Testis (tissue), 3 donors: ENCODE measurements around the gene ORC6. TPM values are rescaled to one million over a fixed set of nuclear protein-coding genes. Genes with fewer than 3 reads are reported as not detected.
"Not testable (repeated sequence)": the region's sequence is repeated elsewhere in the genome, so short reads cannot be mapped to it uniquely, and the experiment has no call there.

Source experiments
- DNase-seq: peaks from one replicate; pipeline ENCODE4 v3.0.0-alpha.2; 2019
- H3K27ac ChIP-seq, 2 donors: fragments of 200-600 bp; sonication (generic); one replicate each; pipeline ENCODE4 v1.5.1; 2019
- H3K27me3 ChIP-seq: fragments of 200-600 bp; sonication (generic); one replicate; pipeline ENCODE4 v1.5.1; 2019
- H3K36me3 ChIP-seq: fragments of 200-600 bp; sonication (generic); one replicate; pipeline ENCODE4 v1.5.1; 2017; ENCODE audit warnings: low read depth; ENCODE audit errors: missing control alignments
- H3K4me1 ChIP-seq: fragments of 200-600 bp; sonication (generic); one replicate; pipeline ENCODE4 v1.5.1; 2019
- H3K4me3 ChIP-seq, 2 donors: fragments of 200-600 bp; sonication (generic); one replicate each; pipeline ENCODE4 v1.5.1; 2017 to 2019
- H3K9me3 ChIP-seq: fragments of 200-600 bp; sonication (generic); one replicate; pipeline ENCODE4 v1.5.1; 2017
- POLR2A ChIP-seq: fragments of 450-650 bp; IDR thresholded peaks from one replicate; pipeline ENCODE4 v1.6.1; 2017; ENCODE audit warnings: antibody characterized with exemption, mild to moderate bottlenecking, moderate library complexity
- WGBS, 2 donors: methylation state at CpG; one replicate each; pipeline ENCODE4 v1.1.5; 2018; 5-methylcytosine and 5-hydroxymethylcytosine counted together
- intact Hi-C: fragments of 100-400 bp; cut with DNase I; formaldehyde crosslinking; loops from one replicate; pipeline ENCODE4 v1.15.1; 2023; ENCODE audit warnings: low total_unique reads
- polyA plus RNA-seq: library from polyadenylated mRNA; stranded (reverse); fragments of 350-450 nt; fragmentation: Illumina TruSeq; extraction: RNeasy Lipid Tissue Mini Kit (QIAGEN cat#74804); gene quantifications from one replicate; pipeline ENCODE4 v1.2.3, GENCODE V29; 2014; ENCODE audit warnings: low read depth, low replicate concordance; ENCODE audit not compliant: insufficient read depth
- total RNA-seq, 2 donors: library from RNA; depleted of rRNA; stranded (reverse); fragments of >200 nt; gene quantifications; one replicate each; pipeline ENCODE4 v1.2.3, GENCODE V29; 2016
- TF ChIP-seq, protein P1 (sequence below), 3 experiments: fragments of 450-650 bp in 2 of 3; fragments of 200-600 bp in 1 of 3; sonication (generic) in 1 of 3; IDR thresholded peaks; one replicate each; pipeline ENCODE4 v1.5.1; 2016 to 2019; ENCODE audit warnings: antibody characterized with exemption in 3 of 3, mild to moderate bottlenecking in 2 of 3, moderate library complexity in 1 of 3

The ORC6 gene
- total and polyA plus RNA-seq, 3 donors from 2014 or later, result 28.2 to 44.4 (median 30.7) TPM

DNA sequence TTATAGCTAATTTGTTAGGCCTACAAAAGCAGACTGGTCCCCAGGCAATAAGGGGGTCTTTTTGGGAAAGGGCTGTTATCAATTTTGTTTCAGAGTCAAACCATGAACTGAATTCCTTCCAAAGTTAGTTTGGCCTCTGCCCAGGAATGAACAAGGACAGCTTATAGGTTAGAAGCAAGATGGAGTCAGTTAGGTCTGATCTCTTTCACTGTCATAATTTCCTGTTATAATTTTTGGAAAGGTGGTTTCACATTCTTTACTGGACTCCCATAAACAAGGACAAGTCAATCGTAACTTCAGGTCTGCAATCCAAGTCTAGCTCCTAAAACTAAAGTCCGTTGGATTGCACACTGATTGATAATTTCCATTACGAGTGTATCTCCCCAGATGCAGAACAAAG, 38.2 kb upstream of the ORC6 start:
- no peaks in the 10 kb centered on the region for H3K36me3 ChIP-seq
- H3K9me3 ChIP-seq, result no peaks in the 10 kb centered on the region
- no peak overlapping the region for H3K27ac ChIP-seq
- no peaks in the 10 kb centered on the region for H3K4me1 ChIP-seq
- intact Hi-C loops, result no loop called here
- H3K4me3 ChIP-seq, result no peak overlapping the region
- no peak for DNase-seq
- no peak for TF ChIP-seq POLR2A
- TF ChIP-seq, protein P1, sequence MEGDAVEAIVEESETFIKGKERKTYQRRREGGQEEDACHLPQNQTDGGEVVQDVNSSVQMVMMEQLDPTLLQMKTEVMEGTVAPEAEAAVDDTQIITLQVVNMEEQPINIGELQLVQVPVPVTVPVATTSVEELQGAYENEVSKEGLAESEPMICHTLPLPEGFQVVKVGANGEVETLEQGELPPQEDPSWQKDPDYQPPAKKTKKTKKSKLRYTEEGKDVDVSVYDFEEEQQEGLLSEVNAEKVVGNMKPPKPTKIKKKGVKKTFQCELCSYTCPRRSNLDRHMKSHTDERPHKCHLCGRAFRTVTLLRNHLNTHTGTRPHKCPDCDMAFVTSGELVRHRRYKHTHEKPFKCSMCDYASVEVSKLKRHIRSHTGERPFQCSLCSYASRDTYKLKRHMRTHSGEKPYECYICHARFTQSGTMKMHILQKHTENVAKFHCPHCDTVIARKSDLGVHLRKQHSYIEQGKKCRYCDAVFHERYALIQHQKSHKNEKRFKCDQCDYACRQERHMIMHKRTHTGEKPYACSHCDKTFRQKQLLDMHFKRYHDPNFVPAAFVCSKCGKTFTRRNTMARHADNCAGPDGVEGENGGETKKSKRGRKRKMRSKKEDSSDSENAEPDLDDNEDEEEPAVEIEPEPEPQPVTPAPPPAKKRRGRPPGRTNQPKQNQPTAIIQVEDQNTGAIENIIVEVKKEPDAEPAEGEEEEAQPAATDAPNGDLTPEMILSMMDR (IDR thresholded peaks at IDR 0.05), result no peak
- 92 to 96% methylated on average over 3 of the region's 3 CpGs for WGBS, 2 donors
- no peaks in the 10 kb centered on the region for H3K27me3 ChIP-seq

DNA sequence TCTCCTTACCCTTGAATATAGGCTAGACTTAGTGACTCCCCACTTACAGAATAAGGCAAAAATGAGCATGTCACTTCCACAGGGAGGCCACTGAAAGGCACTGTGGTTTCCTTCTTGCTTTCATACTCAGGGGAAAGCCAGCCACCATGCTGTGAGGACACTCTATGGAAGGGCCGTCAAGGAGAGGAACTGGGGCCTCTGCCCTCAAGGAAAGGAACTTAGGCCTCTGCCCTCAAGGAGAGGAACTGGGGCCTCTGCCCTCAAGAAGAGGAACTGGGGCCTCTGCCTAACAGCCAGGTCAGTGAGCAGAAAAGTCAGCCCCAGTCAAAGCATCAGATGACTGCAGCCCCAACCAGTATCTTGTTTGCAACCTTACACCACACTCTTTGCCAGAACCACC, 30.5 kb upstream of the ORC6 start:
- 44 to 72% methylated on average over 1 of the region's 1 CpG for WGBS, 2 donors
- Histone ChIP-seq H3K9me3 (no peaks in the 10 kb centered on the region), H3K27me3 (no peaks in the 10 kb centered on the region), H3K27ac (no peak overlapping the region), H3K4me1 (no peaks in the 10 kb centered on the region), H3K4me3 (no peak overlapping the region), H3K36me3 (no peaks in the 10 kb centered on the region)
- intact Hi-C loops, result no loop called here
- TF ChIP-seq, protein P1 (IDR thresholded peaks at IDR 0.05), result no peak
- TF ChIP-seq POLR2A, result no peak
- DNase-seq, result no peak

- no peaks in the 10 kb centered on the region for H3K36me3 ChIP-seq
Measured at GRCh38 chr16:46662123-46662522, 27.3 kb upstream of the ORC6 start.

GRCh38 chr16:46673320-46674013, 16.0 kb upstream of the ORC6 start:
- H3K4me1 ChIP-seq, result no peaks in the 10 kb centered on the region
- no peak overlapping the region for H3K4me3 ChIP-seq
- TF ChIP-seq, protein P1 (IDR thresholded peaks at IDR 0.05), result peak; percentile 67 to 87 (median 72)
- TF ChIP-seq POLR2A, result no peak
- H3K9me3 ChIP-seq, result no peaks in the 10 kb centered on the region
- 51 to 70% methylated on average over 6 of the region's 6 CpGs for WGBS, 2 donors
- H3K36me3 ChIP-seq, result no peaks in the 10 kb centered on the region
- no peak overlapping the region for H3K27ac ChIP-seq
- DNase-seq, result peak; percentile 77
- intact Hi-C loops, result no loop called here
- no peaks in the 10 kb centered on the region for H3K27me3 ChIP-seq

More at GRCh38 chr16:46662123-46662522, 27.3 kb upstream of the ORC6 start:
- Histone ChIP-seq H3K27ac (no peak overlapping the region), H3K9me3 (no peaks in the 10 kb centered on the region), H3K4me1 (no peaks in the 10 kb centered on the region), H3K4me3 (no peak overlapping the region), H3K27me3 (no peaks in the 10 kb centered on the region)
- 63 to 69% methylated on average over 4 of the region's 4 CpGs for WGBS, 2 donors
- TF ChIP-seq, protein P1 (IDR thresholded peaks at IDR 0.05), result no peak
- no peak for TF ChIP-seq POLR2A
- intact Hi-C loops, result no loop called here
- no peak for DNase-seq

GRCh38 chr16:46677943-46678342, 11.5 kb upstream of the ORC6 start:
- H3K36me3 ChIP-seq, intact Hi-C loops: not testable (repeated sequence)
- 89 to 95% methylated on average over 1 of the region's 1 CpG for WGBS, 2 donors

DNA sequence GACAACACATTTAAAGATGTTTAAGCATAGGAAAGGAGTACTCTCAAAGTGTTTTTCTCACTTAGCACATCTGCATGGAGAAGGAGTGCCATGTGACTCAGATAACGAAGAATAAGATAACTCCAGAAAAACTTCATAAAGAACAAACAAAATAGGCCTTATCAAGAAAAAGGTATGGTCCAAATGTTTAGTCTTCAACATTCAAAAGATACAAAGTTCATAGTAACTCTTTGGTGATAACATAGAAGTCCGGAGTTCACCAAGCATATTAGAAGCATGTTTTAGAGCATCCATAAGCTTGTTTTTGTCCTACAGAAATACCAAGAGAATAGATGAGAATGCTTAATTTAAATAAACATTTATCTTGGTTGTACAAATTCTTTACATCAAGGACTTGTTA, 7.6 kb upstream of the ORC6 start:
- 56 to 71% methylated on average over 2 of the region's 2 CpGs for WGBS, 2 donors
- H3K36me3 ChIP-seq, H3K27ac ChIP-seq, intact Hi-C loops, H3K9me3 ChIP-seq, H3K4me3 ChIP-seq, DNase-seq, H3K27me3 ChIP-seq: not testable (repeated sequence)
- H3K4me1 ChIP-seq, result peaks cover 14% of the 10 kb centered on the region

More at GRCh38 chr16:46677943-46678342, 11.5 kb upstream of the ORC6 start:
- H3K4me1 ChIP-seq, DNase-seq, H3K9me3 ChIP-seq, H3K27me3 ChIP-seq, H3K27ac ChIP-seq, H3K4me3 ChIP-seq: not testable (repeated sequence)
